Right cardiac atrium (tissue), 5 donors: ENCODE data around the gene TUBA1A. TPM values are rescaled to one million over a fixed set of nuclear protein-coding genes. Genes with fewer than 3 reads are reported as not detected.
"Not testable (repeated sequence)": the region's sequence is repeated elsewhere in the genome, so short reads cannot be mapped to it uniquely, and the experiment has no call there.

Experiments
- ATAC-seq, 2 donors: fragments of 200-7000 bp; cut with Tn5 transposase; one replicate each; pipeline versions ENCODE4 v1.8.0 to v1.9.1; 2020; ENCODE audit warnings: moderate library complexity in 2 of 2, mild to moderate bottlenecking in 1 of 2
- DNase-seq, 3 donors: peaks; one replicate each; pipeline ENCODE4 v3.0.0-alpha.2; 2020
- H3K27ac ChIP-seq: one replicate; pipeline ENCODE4 v1.5.1; 2013; ENCODE audit warnings: mild to moderate bottlenecking, low read length, control low read depth, moderate library complexity
- H3K27me3 ChIP-seq: one replicate; pipeline ENCODE4 v1.6.1; 2013; ENCODE audit not compliant: control insufficient read depth, insufficient read depth
- H3K4me1 ChIP-seq: one replicate; pipeline ENCODE4 v1.6.1; 2013; ENCODE audit warnings: low read length; ENCODE audit not compliant: control insufficient read depth, insufficient read depth
- H3K4me3 ChIP-seq: one replicate; pipeline ENCODE4 v1.5.1; 2013; ENCODE audit warnings: low read length, control low read depth
- H3K9me3 ChIP-seq: one replicate; pipeline ENCODE4 v1.6.1; 2013; ENCODE audit warnings: low read length; ENCODE audit not compliant: control insufficient read depth
- WGBS: extraction: QIAGEN DNeasy Blood & Tissue Kit; methylation state at CpG from one replicate; pipeline ENCODE4 v1.1.7; 2013; 5-methylcytosine and 5-hydroxymethylcytosine counted together
- intact Hi-C, 4 donors: fragments of 100-400 bp; cut with DNase I; formaldehyde crosslinking; loops; one replicate each; pipeline versions ENCODE4 v1.11.0 to v1.14.0; 2022 to 2023
- polyA plus RNA-seq: library from polyadenylated mRNA; stranded (reverse); fragments of 200-250 nt; gene quantifications from one replicate; pipeline ENCODE4 v1.2.3, GENCODE V29; 2013
- total RNA-seq, 4 donors: library from RNA; stranded (reverse); fragmentation: NEBNext Ultra II Directional; extraction: Animal tissue kit (Norgen Biotek cat#: 25700); gene quantifications; one replicate each; pipeline ENCODE4 v1.2.1, GENCODE V29; 2021
- donor health status: healthy with polysubstance abuse.
- donor health status: DM: no; HTN: yes; CAD: no.
- donor health status: DM: no; HTN: no; CAD: no.
- donor health status: DM: no; HTN: yes; CAD: no; lungs with severe emphysema.
- donor health status: DM: yes; HTN: yes; CAD: no.

TUBA1A gene
- total and polyA plus RNA-seq, 5 donors: 75.6 to 149 (median 129) TPM

DNA sequence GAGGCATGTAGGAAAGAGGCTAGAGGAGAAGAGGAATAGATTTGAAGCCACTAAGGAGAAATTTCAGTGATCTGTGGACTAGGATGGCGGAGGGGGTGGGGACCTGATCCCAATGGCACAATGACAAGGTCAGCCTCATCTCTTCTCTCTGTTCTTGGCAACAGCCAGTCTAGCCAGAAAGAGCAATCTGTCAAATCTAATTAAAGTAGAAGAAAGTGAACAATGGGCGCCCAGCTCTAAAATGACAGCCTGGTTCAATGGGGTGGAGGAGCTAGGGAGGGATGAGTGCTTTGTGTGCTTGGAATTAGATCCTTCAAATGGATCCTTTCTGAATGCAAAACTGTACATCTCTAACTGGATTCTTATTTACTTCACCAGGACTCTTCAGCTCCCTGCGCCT, 38.8 kb upstream of the TUBA1A start:
- 95% methylated on average over 3 of the region's 3 CpGs for WGBS
- intact Hi-C loops: no loop called here

GRCh38 chr12:49225576-49226166, 36.8 kb upstream of the TUBA1A start:
- 61% methylated on average over 7 of the region's 7 CpGs for WGBS
- no peaks in the 10 kb centered on the region for H3K9me3 ChIP-seq
- H3K4me1 ChIP-seq: no peaks in the 10 kb centered on the region
- H3K27me3 ChIP-seq: no peaks in the 10 kb centered on the region
- no peak for DNase-seq
- peak in 1 of 2 donors; percentile 47 for ATAC-seq
- intact Hi-C loops: no loop called here
- H3K27ac ChIP-seq: no peak overlapping the region
- H3K4me3 ChIP-seq: no peak overlapping the region

More for the DNA sequence above, 38.8 kb upstream of the TUBA1A start:
- Histone ChIP-seq H3K4me1 (no peaks in the 10 kb centered on the region), H3K9me3 (no peaks in the 10 kb centered on the region), H3K27ac (no peak overlapping the region), H3K27me3 (no peaks in the 10 kb centered on the region), H3K4me3 (no peak overlapping the region)
- no peak for DNase-seq
- no peak for ATAC-seq

DNA sequence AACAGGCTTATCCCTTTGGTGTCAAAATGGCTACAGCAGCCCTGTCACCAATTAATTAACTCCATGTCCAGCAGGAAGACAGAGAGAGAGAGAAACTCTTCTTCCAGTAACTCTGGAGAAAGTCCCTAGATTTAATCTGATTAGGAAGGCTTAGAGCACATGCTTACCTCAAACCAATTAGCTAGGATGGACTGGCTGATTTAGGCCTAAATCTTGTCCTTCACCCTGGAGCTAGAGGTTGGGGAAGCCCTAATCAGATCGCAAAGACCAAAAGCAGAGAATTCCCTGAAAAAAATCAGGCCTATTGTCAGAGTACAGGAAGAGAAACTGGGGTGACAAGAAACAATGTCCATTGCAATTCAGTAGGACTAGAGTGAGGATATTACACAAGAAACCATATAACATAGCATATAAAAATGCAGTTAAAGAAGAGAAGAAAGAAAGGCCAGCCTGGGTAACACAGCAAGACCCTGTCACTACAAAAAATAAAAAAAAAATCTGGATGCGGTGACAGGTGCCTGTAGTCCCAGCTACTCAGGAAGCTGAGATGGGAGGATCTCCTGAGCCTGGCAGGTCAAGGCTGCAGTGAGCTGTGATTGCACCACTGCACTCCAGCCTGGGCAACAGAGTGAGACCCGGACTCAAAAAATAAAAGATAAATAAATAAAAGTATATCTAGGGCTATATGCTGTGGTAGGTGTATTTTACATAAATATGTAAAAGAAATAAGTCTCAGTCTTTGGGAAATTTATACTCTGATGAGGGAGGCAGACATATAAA, 34.9 kb upstream of the TUBA1A start:
- H3K27me3 ChIP-seq: no peaks in the 10 kb centered on the region
- no peak overlapping the region for H3K4me3 ChIP-seq
- intact Hi-C loops: no loop called here
- H3K27ac ChIP-seq: no peak overlapping the region
- H3K9me3 ChIP-seq: no peaks in the 10 kb centered on the region
- DNase-seq (no peak), ATAC-seq (no peak)
- H3K4me1 ChIP-seq: no peaks in the 10 kb centered on the region
- WGBS: 81% methylated on average over 3 of the region's 3 CpGs

DNA sequence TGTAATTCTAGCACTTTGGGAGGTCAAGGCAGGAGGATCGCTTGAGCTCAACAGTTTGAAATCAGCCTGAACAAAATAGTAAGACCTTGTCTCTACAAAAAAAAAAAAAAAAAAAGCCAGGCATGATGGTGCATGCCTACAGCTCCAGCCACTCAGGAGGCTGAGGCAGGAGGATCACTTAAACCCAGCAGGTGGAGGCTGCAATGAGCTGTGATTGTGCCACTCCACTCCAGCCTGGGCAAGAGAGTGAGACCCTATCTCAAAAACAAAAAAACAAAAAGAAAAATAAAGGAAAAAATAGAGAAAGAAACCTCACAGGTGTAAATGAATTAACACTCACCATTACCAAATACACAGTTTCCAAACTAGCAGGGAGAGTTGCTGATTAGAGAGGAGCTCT, 34.2 kb upstream of the TUBA1A start:
- intact Hi-C loops: no loop called here
- no peak for ATAC-seq

GRCh38 chr12:49220972-49221371, 32.1 kb upstream of the TUBA1A start:
- H3K4me1 ChIP-seq: no peaks in the 10 kb centered on the region
- WGBS: 83% methylated on average over 4 of the region's 4 CpGs

More for the DNA sequence above, 34.2 kb upstream of the TUBA1A start:
- Histone ChIP-seq H3K4me1 (no peaks in the 10 kb centered on the region), H3K4me3 (no peak overlapping the region), H3K27ac (peak overlapping the region; percentile 79), H3K27me3 (no peaks in the 10 kb centered on the region), H3K9me3 (no peaks in the 10 kb centered on the region)
- no peak for DNase-seq
- 91% methylated on average over 1 of the region's 1 CpG for WGBS

DNA sequence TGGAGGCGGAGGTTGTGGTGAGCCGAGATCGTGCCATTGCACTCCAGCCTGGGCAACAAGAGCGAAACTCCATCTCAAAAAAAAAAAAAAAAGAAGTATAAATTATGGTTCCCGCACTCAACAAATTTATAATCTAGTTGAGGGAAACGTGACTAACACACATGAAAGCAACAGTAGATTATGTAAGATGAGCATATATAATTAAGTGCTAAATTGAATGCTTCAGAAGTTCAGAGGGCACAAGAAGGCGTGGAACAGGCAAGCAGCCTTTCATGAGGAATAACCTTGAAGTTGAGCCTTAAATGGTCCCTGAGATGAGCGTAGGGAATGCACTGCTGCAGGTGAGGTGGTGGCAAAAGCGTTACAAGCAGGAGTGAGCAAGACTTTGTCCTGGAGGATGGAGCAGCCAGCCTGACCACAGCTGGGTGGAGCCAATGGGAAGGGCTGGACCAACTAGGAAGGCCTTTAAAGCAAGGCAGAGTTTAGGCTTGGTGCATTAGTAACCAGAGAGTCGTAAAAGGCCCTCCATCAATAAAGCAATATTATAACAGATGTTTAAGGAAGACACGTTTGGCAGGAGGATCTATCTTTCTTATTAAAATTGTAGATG, 30.6 kb upstream of the TUBA1A start:
- Histone ChIP-seq H3K27me3 (no peaks in the 10 kb centered on the region), H3K27ac (no peak overlapping the region), H3K9me3 (no peaks in the 10 kb centered on the region), H3K4me1 (no peaks in the 10 kb centered on the region), H3K4me3 (no peak overlapping the region)
- WGBS: 91% methylated on average over 11 of the region's 11 CpGs
- DNase-seq: no peak
- intact Hi-C loops: no loop called here
- ATAC-seq: no peak

More at GRCh38 chr12:49220972-49221371, 32.1 kb upstream of the TUBA1A start:
- intact Hi-C loops: no loop called here
- no peaks in the 10 kb centered on the region for H3K27me3 ChIP-seq
- no peaks in the 10 kb centered on the region for H3K9me3 ChIP-seq
- DNase-seq (no peak), ATAC-seq (no peak)
- no peak overlapping the region for H3K4me3 ChIP-seq
- H3K27ac ChIP-seq: no peak overlapping the region

- intact Hi-C loops: no loop called here
- H3K4me1 ChIP-seq: no peaks in the 10 kb centered on the region
- ATAC-seq: no peak
- H3K4me3 ChIP-seq: no peak overlapping the region
- H3K27me3 ChIP-seq: no peaks in the 10 kb centered on the region
- no peaks in the 10 kb centered on the region for H3K9me3 ChIP-seq
- 83% methylated on average over 9 of the region's 9 CpGs for WGBS
- no peak overlapping the region for H3K27ac ChIP-seq
- DNase-seq: no peak
These were observed 23.7 kb upstream of the TUBA1A start for GRCh38 chr12:49212572-49212971.

DNA sequence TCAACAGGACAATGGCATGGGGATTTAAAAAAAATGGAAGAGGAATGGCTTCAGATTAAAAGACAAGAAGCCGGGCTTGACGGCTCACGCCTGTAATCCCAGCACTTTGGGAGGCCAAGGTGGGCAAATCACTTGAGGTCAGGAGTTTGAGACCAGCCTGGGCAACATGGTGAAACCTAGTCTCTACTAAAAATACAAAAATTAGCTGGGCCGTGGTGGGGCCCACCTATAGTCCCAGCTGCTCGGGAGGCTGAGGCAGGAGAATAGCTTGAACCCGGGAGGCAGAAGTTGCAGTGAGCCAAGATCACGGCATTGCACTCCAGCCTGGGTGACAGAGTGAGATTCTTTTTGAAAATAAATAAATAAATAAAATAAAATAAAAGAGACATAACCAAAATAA, 21.8 kb upstream of the TUBA1A start:
- DNase-seq, H3K4me1 ChIP-seq, H3K27ac ChIP-seq, ATAC-seq, intact Hi-C loops, H3K27me3 ChIP-seq, H3K9me3 ChIP-seq, H3K4me3 ChIP-seq: not testable (repeated sequence)
- WGBS: 95% methylated on average over 7 of the region's 7 CpGs

DNA sequence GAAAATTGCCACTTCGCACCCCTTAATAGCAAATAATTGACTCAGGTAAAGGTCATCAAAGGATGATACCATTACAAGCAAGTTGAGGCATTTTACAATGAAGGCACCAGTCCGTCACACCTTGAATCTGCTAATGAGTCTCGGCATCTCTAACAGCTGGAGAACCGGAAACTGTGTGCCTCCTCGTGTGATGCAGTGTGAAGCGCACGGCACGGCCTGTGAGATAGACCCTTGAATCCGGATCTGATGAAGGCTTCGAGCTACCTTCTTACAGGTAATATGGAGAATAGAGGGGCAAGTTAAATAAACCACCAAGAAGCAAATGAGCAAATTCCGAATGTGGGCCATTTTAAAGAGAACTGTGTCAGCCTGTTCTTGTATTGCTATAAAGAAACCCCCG, 19.8 kb upstream of the TUBA1A start:
- intact Hi-C loops: no loop called here
- Histone ChIP-seq H3K9me3 (no peaks in the 10 kb centered on the region), H3K27ac (no peak overlapping the region), H3K27me3 (no peaks in the 10 kb centered on the region), H3K4me3 (no peak overlapping the region), H3K4me1 (no peaks in the 10 kb centered on the region)
- 86% methylated on average over 12 of the region's 12 CpGs for WGBS
- ATAC-seq: no peak
- DNase-seq: no peak

DNA sequence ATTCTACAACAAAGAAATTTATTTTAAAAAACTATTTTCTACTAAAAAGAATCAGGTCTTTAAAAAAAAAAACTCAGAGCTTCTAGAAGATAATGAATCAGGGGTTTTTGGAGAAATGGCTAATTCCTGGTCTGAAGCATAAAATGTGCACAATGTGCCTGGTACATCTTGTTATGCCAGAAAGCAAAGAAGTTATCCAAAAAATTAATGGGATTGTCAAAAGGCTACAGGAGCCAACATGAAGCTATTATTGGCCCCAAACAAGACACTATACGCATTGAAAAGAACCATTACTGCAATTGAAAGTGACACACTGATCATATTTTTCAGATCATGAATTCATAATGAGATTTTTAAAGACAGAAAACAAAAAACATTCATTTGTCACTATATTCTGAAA, 19.3 kb upstream of the TUBA1A start:
- no peak for DNase-seq
- no peak for ATAC-seq
- no peaks in the 10 kb centered on the region for H3K4me1 ChIP-seq
- no peak overlapping the region for H3K27ac ChIP-seq
- intact Hi-C loops: no loop called here
- no peak overlapping the region for H3K4me3 ChIP-seq
- no peaks in the 10 kb centered on the region for H3K27me3 ChIP-seq
- no peaks in the 10 kb centered on the region for H3K9me3 ChIP-seq
- WGBS: 85% methylated on average over 1 of the region's 1 CpG

GRCh38 chr12:49206389-49206788, 17.5 kb upstream of the TUBA1A start:
- Histone ChIP-seq H3K27me3 (no peaks in the 10 kb centered on the region), H3K4me1 (no peaks in the 10 kb centered on the region), H3K9me3 (no peaks in the 10 kb centered on the region), H3K27ac (no peak overlapping the region), H3K4me3 (no peak overlapping the region)
- ATAC-seq (no peak), DNase-seq (no peak)
- intact Hi-C loops: no loop called here
